K562 (cell line): ENCODE results near the gene SCAMP5. TPM values are rescaled to one million over a fixed set of nuclear protein-coding genes. Genes with fewer than 3 reads are reported as not detected.

Experiments
- ATAC-seq: fragments of 200-7000 bp; cut with Tn5 transposase; 3 replicates; pipeline ENCODE4 v1.9.1; 2020; ENCODE audit warnings: moderate library complexity
- BruUV-seq: library from RNA; stranded (reverse); fragments of 400-500 nt; replicated peaks from 2 replicates; lab custom pipeline; 2021; lab: Mats Ljungman, UMichigan
- CTCF ChIA-PET: fragments of 300-600 bp; formaldehyde crosslinking; extraction: SDS; loops from one replicate; lab custom pipeline; 2021; ENCODE audit warnings: low intra/inter-chr PET ratio; lab: Yijun Ruan, JAX
- POLR2A ChIA-PET: fragments of 300-600, 350-650 bp; sonication (Branson Sonifier 250); formaldehyde crosslinking; extraction: SDS; loops from one replicate; lab custom pipeline; 2021; ENCODE audit warnings: antibody characterized with exemption, inconsistent platforms; lab: Yijun Ruan, JAX
- DNase-seq, 4 experiments: peaks; one replicate each; pipeline versions ENCODE4 v3.0.0 to v3.0.0-alpha.2; 2011 to 2018; ENCODE audit warnings: low spot score in 3 of 4, mixed read lengths in 3 of 4; ENCODE audit errors: extremely low read depth in 1 of 4
- FAIRE-seq: peaks from 2 replicates; lab custom pipeline; 2011; peaks lifted over from hg19 to GRCh38; lab: Jason Lieb, UNC
- H2AFZ ChIP-seq: 2 replicates; pipeline ENCODE4 v1.6.0; 2011; ENCODE audit warnings: low read depth, low read length, control low read depth, inconsistent platforms
- H3K27ac ChIP-seq: fragments of 200-600 bp; 3 replicates; pipeline ENCODE4 v1.8.0; 2011; ENCODE audit warnings: low read depth, mild to moderate bottlenecking, control low read depth, inconsistent platforms, low read length, moderate library complexity, mixed read lengths; ENCODE audit errors: extremely low read depth
- H3K27me3 ChIP-seq, 2 experiments: fragments of 300-600 bp in 1 of 2; 2 replicates in 1 of 2; 3 replicates in 1 of 2; pipeline versions ENCODE4 v1.6.0 to v1.8.0; 2011; ENCODE audit warnings: inconsistent platforms in 2 of 2, low read length in 2 of 2, mild to moderate bottlenecking in 1 of 2, mixed read lengths in 1 of 2, moderate library complexity in 1 of 2; ENCODE audit not compliant: control insufficient read depth in 2 of 2, insufficient read depth in 2 of 2
- H3K36me3 ChIP-seq: fragments of 300-600 bp; 3 replicates; pipeline ENCODE4 v1.8.0; 2011; ENCODE audit warnings: mild to moderate bottlenecking, low read length, inconsistent platforms; ENCODE audit not compliant: control insufficient read depth, insufficient read depth
- H3K4me1 ChIP-seq, 2 experiments: fragments of 200-600 bp in 1 of 2; replicated peaks in 1 of 2; 2 replicates in 1 of 2; 3 replicates in 1 of 2; pipeline versions ENCODE4 v1.5.1 to v1.8.0; 2011; ENCODE audit warnings: inconsistent platforms in 2 of 2, low read length in 2 of 2, mild to moderate bottlenecking in 1 of 2, mixed read lengths in 1 of 2, moderate library complexity in 1 of 2; ENCODE audit not compliant: control insufficient read depth in 2 of 2, insufficient read depth in 2 of 2
- H3K4me2 ChIP-seq: 2 replicates; pipeline ENCODE4 v1.6.1; 2011; ENCODE audit warnings: low read length, control low read depth, inconsistent platforms, mixed read lengths; ENCODE audit not compliant: insufficient read depth
- H3K4me3 ChIP-seq: fragments of 200-600 bp; sonication (generic), shearing (Covaris generic); 2 replicates; pipeline ENCODE4 v1.5.1; 2016; ENCODE audit warnings: control low read depth, inconsistent platforms
- H3K79me2 ChIP-seq: fragments of 200-600 bp; 3 replicates; pipeline ENCODE4 v1.8.0; 2011; ENCODE audit warnings: low read length, inconsistent platforms; ENCODE audit not compliant: control insufficient read depth, insufficient read depth
- H3K9ac ChIP-seq, 2 experiments: 2 replicates each; pipeline versions ENCODE4 v1.6.0 to v1.6.1; 2011; ENCODE audit warnings: low read depth in 2 of 2, low read length in 2 of 2, control low read depth in 1 of 2, inconsistent platforms in 1 of 2, mild to moderate bottlenecking in 1 of 2, mixed read lengths in 1 of 2; ENCODE audit not compliant: insufficient read depth in 1 of 2
- H3K9me1 ChIP-seq: one replicate; pipeline ENCODE4 v1.6.0; 2011; ENCODE audit warnings: inconsistent platforms, mild to moderate bottlenecking, low read length, moderate library complexity; ENCODE audit not compliant: control insufficient read depth, insufficient read depth
- H3K9me3 ChIP-seq: replicated peaks from 2 replicates; pipeline ENCODE4 v1.5.1; 2011; ENCODE audit warnings: low read depth, low read length, inconsistent platforms; ENCODE audit not compliant: control insufficient read depth, insufficient read depth
- H4K20me1 ChIP-seq: replicated peaks from 2 replicates; pipeline ENCODE4 v1.6.1; 2011; ENCODE audit warnings: low read length, inconsistent platforms, mixed read lengths; ENCODE audit not compliant: control insufficient read depth, insufficient read depth
- ARID1B ChIP-seq: fragments of 450-650 bp; IDR thresholded peaks from 2 replicates; pipeline ENCODE4 v1.6.1; 2016; ENCODE audit warnings: antibody characterized with exemption, mild to moderate bottlenecking, inconsistent platforms
- ARNT ChIP-seq, 2 experiments: fragments of 450-650 bp; IDR thresholded peaks; 2 replicates each; pipeline ENCODE4 v1.6.1; 2016; ENCODE audit warnings: mild to moderate bottlenecking in 1 of 2
- ATF6 ChIP-seq: sonication (generic); formaldehyde crosslinking; IDR thresholded peaks from 2 replicates; pipeline ENCODE4 v1.4.0; 2020; ENCODE audit warnings: mild to moderate bottlenecking, missing genetic modification reagents
- CC2D1A ChIP-seq: fragments of 450-650 bp; IDR thresholded peaks from 2 replicates; pipeline ENCODE4 v1.6.1; 2017; ENCODE audit warnings: mild to moderate bottlenecking
- E2F4 ChIP-seq: sonication (generic); formaldehyde crosslinking; IDR thresholded peaks from 2 replicates; pipeline ENCODE4 v1.8.0; 2022; ENCODE audit warnings: mild to moderate bottlenecking, low read depth, missing genetic modification reagents
- HDAC1 ChIP-seq, 2 experiments: fragments of 450-650 bp; IDR thresholded peaks; 2 replicates each; pipeline ENCODE4 v1.6.1; 2016 to 2017; ENCODE audit warnings: inconsistent platforms in 1 of 2, mild to moderate bottlenecking in 1 of 2, moderate library complexity in 1 of 2
- ILK ChIP-seq: fragments of 450-650 bp; IDR thresholded peaks from 2 replicates; pipeline ENCODE4 v1.6.1; 2016; ENCODE audit warnings: missing genetic modification characterization, low read depth, mild to moderate bottlenecking, missing compliant biosample characterization, moderate library complexity, borderline replicate concordance
- NBN ChIP-seq: fragments of 450-650 bp; IDR thresholded peaks from 2 replicates; pipeline ENCODE4 v1.6.1; 2016; ENCODE audit warnings: low read depth, mild to moderate bottlenecking
- PTBP1 ChIP-seq: fragments of 200-400 bp; formaldehyde crosslinking; IDR thresholded peaks from 2 replicates; pipeline ENCODE4 v1.6.1; 2017; ENCODE audit warnings: low read depth, low read length
- ZNF133 ChIP-seq: fragments of 250-450 bp; sonication (Bioruptor Pico); IDR thresholded peaks from 2 replicates; pipeline ENCODE4 v1.4.0; 2020; ENCODE audit warnings: mild to moderate bottlenecking
- ZNF551 ChIP-seq: fragments of 250-450 bp; sonication (Bioruptor Pico); IDR thresholded peaks from 2 replicates; pipeline ENCODE4 v1.5.0; 2021; ENCODE audit warnings: mild to moderate bottlenecking, moderate library complexity
- ZNF584 ChIP-seq: fragments of 200-800 bp; sonication (Bioruptor generic); IDR thresholded peaks from 2 replicates; pipeline ENCODE4 v1.6.1; 2016; ENCODE audit warnings: low read depth, mild to moderate bottlenecking, missing genetic modification characterization, missing compliant biosample characterization
- WGBS: fragments of 100-300 bp; shearing (Covaris generic); methylation state at CpG from one replicate; pipeline ENCODE4 v1.1.6; 2016; ENCODE audit warnings: low coverage, mixed read lengths; ENCODE audit not compliant: insufficient coverage; ENCODE audit errors: missing lambda C conversion rate; 5-methylcytosine and 5-hydroxymethylcytosine counted together
- in situ Hi-C: fragments of 300-500 bp; cut with MboI; formaldehyde crosslinking; loops from 4 replicates; pipeline ENCODE4 v1.15.0; 2018; ENCODE audit warnings: inconsistent platforms, mixed read lengths
- intact Hi-C: fragments of 100-400 bp; cut with micrococcal nuclease; formaldehyde crosslinking; loops from 2 replicates; pipeline ENCODE4 v1.14.2; 2022
- polyA plus RNA-seq, 8 experiments: library from polyadenylated mRNA; depleted of rRNA in 4 of 8; stranded (reverse) in 5 of 8; unstranded in 3 of 8; fragments of >200 nt; fragmentation: Nextera tagmentation in 2 of 8; fragmentation: Illumina TruSeq in 1 of 8; extraction: Ambion mirVana in 2 of 8; extraction: Trizol in 1 of 8; gene quantifications; 2 replicates each; pipeline versions ENCODE4 v1.2.1 to v1.2.3, GENCODE V29; 2011 to 2014; ENCODE audit warnings: inconsistent platforms in 1 of 8, missing spikeins in 1 of 8
- total RNA-seq, 7 experiments: library from RNA; depleted of rRNA in 6 of 7; stranded (reverse); fragments of >200 nt in 6 of 7; fragmentation: Illumina TruSeq in 2 of 7; extraction: Trizol in 2 of 7; gene quantifications; 2 replicates each; pipeline versions ENCODE4 v1.2.1 to v1.2.3, GENCODE V29; 2011 to 2021; ENCODE audit warnings: low replicate concordance in 1 of 7

Gene SCAMP5
- total and polyA plus RNA-seq, 9 of the 15 experiments (the other 6 are each of a cell fraction or from before 2014, with no cell fraction given), result 0.09 to 0.29 (median 0.19) TPM; not detected in 5

GRCh38 chr15:74967670-74968069, 27.7 kb upstream of the SCAMP5 start:
- TF ChIP-seq CC2D1A (no peak), ATF6 (CRISPR knock-in tag) (no peak), PTBP1 (no peak), ZNF551 (CRISPR knock-in tag) (no peak), ILK (tag) (no peak), ZNF584 (CRISPR knock-in tag) (no peak), ZNF133 (CRISPR knock-in tag) (no peak), HDAC1 (IDR thresholded peaks at IDR 0.05) (no peak), NBN (no peak), E2F4 (CRISPR knock-in tag) (no peak), ARNT (IDR thresholded peaks at IDR 0.05) (no peak), ARID1B (no peak)
- TF ChIP-seq, all 486 proteins: peak for 0
- Histone ChIP-seq H3K4me3 (no peak overlapping the region), H3K79me2 (no peaks in the 10 kb centered on the region), H3K4me2 (no peak overlapping the region), H3K4me1 (no peaks in the 10 kb centered on the region; a peak in 1 of 5 replicates), H3K9ac (no peak overlapping the region), H3K36me3 (no peaks in the 10 kb centered on the region), H3K9me1 (no peaks in the 10 kb centered on the region), H3K9me3 (no peaks in the 10 kb centered on the region), H3K27ac (no peak overlapping the region), H2AFZ (no peak overlapping the region), H3K27me3 (peaks cover 7 to 13% of the 10 kb centered on the region in 2 experiments; a peak in 4 of 5 replicates), H4K20me1 (no peaks in the 10 kb centered on the region)
- BruUV-seq, result no TSS peak
- no peak for FAIRE-seq
- ATAC-seq, result no peak
- intact Hi-C loops, result no loop called here
- ChIA-PET POLR2A (interaction anchor here (0.7 to 0.9 kb wide), 3 partner anchors 13 to 862 kb away, joined by 3 read pairs; no protein-coding TSS in a partner anchor), CTCF (no interaction called here)
- no peak for DNase-seq
- in situ Hi-C loops, result no loop called here
- WGBS, result 63% methylated on average over 5 of the region's 5 CpGs
